IPS DF 4.7 (cell line): ENCODE results near the gene DENR.
"Not testable (repeated sequence)": the region's sequence is repeated elsewhere in the genome, so short reads cannot be mapped to it uniquely, and the experiment has no call there.

Experiments used
- DNase-seq: peaks from one replicate; pipeline ENCODE4 v3.0.0-alpha.2; 2013; ENCODE audit warnings: low spot score; ENCODE audit errors: extremely low read depth

The DENR gene

DNA sequence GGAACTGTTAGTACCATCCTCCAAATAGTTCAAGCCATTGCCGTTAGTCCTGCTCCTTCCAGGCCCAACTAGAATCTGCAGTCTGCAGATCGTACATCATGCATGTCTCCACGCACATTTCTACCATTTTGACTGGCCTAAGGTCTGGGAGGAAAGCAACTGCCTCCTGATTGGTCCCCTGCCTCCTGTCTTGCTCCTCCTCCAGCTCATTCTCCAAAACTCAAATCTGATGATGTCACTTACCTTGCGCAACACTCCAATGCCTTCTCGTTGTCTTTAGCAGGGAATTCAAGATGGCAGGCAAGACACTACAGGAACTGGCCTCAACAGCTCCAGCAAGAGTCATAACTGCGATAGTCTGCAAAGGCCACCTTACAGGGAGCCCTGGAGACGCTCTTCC, 12.3 kb upstream of the DENR start:
- DNase-seq, result no peak

DNA sequence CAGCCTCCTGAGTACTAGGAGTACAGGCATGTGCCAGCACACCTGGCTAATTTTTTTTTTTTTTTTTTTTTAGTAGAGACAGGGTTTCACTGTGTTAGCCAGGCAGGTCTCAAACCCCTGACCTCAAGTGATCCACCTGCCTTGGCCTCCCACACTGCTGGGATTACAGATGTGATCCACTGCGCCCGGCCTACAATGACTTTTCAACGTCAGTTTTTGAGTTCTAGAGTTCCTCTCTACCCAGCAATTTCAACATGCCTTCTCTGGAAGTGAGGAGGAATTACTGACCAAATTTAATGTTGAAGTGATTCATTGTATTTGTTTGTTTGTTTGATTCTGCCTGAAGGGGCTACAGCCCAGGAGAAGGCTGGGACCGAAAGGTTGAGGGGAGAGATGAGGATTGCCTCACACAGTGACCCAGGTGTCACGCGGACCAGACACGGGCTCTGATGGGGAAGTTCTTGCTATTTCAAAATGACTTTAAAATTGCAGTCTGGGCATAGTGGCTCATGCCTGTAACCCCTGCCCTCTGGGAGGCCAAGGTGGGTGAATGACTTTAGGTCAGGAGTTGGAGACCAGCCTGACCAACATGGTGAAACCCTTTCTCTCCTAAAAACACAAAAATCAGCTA, 8.6 kb upstream of the DENR start:
- no peak for DNase-seq

DNA sequence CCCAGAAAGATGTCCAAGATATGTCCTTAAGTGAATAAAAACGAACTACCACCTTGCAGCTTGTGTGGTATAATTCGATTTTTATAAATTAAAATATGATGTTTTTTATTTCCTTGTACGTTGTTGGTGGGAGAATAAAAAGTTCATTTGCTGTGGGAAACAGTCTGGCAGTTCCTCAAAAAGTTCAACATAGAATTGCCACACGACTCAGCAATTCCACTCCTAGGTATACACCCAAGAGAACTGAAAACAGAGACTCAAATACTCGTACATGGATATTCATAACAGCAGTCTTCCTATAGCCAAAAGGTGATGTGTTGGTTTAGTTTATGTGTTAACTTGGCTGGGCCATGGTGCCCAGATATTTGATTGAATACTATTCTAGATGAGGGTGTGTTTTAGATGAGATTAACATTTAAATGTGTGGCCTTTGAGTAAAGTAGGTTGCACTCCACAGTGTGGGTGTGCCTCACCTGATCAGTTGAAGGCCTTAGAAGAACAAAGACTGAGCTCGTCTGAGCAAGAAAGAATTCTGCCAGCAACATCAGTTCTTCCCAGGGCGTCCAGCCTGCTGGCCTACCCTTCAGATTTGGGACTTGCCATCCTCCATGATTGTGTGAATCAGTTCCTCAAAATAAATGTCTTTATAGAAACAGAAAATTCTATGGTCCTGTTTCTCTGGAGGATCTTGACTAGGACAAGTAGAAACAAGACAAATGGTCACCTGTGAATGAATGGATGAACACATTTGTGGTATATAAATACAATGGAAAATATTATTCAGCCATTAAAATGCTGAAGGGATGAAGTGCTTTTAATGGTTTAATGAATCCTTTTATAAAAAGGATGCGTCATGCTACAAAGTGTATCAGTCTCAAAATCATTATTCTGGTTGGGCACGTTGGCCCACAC, 5.1 kb upstream of the DENR start:
- no peak for DNase-seq

- DNase-seq, result no peak
Observed at GRCh38 chr12:122749569-122750332, 2.9 kb upstream of the DENR start.

GRCh38 chr12:122750781-122751515, 1.7 kb upstream of the DENR start:
- DNase-seq, result not testable (repeated sequence)

GRCh38 chr12:122753319-122753650, 661 bp downstream of the DENR start:
- DNase-seq, result no peak

GRCh38 chr12:122754790-122755189, 2.2 kb downstream of the DENR start:
- DNase-seq, result no peak

DNA sequence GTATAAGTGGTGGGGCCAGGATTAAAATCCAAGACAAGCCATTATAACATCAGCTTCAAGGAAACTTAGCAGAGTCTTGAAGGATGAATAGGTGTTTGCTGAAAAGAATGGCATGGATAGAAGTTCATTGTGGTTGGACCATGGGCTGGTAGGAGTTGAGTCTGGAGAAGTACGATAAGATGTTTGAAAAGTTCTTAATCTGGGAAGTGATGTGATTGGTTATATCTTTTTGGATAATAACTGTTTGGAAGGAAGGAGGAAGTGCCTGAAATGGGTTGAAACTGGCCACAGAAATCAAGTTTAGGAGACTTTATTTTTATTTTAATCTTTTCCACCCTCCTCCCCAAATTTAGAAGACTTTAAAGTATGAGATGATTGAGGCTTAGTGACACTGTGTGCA, 4.9 kb downstream of the DENR start:
- DNase-seq, result no peak

DNA sequence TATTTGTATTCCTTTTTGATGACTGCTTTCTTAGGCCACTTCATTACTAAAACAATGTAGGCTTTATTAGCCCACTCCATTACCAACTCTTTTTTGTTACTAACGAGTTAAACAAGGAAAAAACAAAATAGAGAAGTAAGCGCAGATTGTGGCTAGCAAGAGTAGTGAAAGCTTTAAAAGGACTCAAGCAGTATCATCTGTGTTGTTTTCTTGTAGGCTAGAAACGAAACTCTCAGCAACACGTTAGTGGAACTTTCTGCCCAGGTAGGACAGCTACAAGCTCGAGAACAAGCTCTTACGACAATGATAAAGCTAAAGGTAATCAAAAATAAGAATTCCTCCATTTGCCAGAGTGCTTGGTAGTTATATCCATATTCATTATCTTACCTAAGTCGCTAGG, 32.9 kb downstream of the DENR start:
- DNase-seq, result no peak

DNA sequence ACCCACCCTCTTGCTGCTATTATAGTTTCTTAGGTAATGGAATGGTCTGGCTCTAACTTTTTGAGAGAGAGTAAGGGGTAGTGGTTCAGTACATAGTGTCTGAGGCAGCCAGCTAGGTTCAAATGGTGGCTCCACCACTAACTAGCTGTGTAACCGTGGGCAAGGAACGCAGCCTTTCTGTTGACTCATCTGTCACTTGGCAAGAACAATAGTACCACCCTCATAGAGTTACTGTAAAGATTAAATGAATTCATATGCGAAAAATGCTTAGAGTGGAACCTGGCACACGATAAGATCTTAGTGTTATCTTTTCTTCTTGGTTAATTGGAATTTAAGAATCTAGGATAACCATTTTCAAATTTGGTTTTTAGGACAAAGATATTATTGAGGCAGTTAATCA, 35.8 kb downstream of the DENR start:
- DNase-seq, result no peak

DNA sequence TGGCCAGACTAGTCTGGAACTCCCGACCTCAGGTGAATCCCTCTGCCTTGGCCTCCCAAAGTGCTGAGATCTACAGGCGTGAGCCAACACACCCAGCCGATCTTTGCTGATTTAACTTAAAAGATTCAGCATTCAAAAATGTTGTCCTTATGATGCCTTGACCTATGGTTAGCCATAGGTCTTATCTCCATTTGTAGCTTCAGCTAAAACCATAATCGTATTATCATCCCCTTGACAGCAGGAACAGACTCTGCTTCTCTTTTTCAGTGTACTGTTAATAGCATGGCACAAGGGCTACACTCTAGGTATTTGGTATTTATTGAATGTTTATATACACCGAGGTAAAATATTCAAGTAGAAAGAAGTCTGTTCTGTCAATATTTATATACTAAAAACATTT, 37.0 kb downstream of the DENR start:
- DNase-seq, result no peak

- DNase-seq, result no peak
Observed at GRCh38 chr12:122790393-122791075, 37.9 kb downstream of the DENR start.

GRCh38 chr12:122793685-122794106, 41.1 kb downstream of the DENR start:
- no peak for DNase-seq

DNA sequence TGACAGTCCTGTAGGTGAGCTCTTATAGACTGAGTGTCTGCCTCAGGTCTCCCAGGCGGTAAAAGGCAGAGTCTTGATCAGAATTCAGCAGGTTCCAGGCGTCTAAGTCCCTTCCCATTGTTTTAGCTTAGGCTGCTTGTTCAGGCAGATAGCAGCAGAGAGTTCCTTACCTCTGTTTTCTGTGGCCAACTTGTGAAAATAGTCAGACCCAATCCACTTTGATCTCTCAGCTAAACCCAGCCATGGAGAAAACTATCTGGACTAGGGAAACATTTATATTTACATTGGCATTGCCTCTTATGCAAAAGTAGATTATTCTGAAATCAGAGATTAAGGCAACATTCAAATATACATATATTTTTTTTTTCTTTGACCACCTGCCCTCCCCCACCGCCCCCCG, 43.2 kb downstream of the DENR start:
- no peak for DNase-seq

- no peak for DNase-seq
Observed at GRCh38 chr12:122799641-122800243, 47.1 kb downstream of the DENR start.

DNA sequence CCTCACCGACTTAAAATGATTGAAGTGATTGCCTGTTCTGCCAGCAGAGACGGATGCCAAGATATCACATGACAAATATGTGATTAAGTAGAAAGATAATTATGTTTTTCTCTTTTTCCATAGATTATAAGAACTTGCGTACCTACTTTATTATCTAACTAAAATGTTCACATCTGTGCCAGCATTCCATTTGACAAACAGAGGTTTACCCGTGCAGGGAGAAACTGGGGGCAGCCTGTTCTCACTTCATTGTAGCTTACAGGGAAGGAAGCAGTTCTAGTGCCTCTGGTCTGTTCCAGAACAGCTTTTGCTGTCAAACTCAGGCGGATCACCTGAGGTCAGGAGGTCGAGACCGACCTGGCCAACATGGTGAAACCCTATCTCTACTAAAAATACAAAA, 51.3 kb downstream of the DENR start:
- DNase-seq, result no peak

DNA sequence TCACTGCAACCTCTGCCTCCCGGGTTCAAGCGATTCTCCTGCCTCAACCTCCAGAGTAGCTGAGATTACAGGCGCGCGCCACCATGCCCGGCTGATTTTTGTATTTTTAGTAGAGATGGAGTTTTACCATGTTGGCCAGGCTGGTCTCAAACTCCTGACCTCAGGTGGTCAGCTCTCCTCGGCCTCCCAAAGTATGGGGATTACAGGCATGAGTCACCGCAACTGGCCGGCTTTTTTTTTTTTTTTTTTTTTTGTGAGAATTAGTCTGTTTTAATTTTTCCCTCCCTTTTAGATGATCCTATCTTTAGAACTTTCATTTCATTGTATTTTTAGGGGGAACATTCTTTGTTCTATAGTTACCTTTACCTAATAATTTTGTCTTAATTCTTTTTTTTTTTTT, 52.3 kb downstream of the DENR start:
- DNase-seq, result not testable (repeated sequence)

DNA sequence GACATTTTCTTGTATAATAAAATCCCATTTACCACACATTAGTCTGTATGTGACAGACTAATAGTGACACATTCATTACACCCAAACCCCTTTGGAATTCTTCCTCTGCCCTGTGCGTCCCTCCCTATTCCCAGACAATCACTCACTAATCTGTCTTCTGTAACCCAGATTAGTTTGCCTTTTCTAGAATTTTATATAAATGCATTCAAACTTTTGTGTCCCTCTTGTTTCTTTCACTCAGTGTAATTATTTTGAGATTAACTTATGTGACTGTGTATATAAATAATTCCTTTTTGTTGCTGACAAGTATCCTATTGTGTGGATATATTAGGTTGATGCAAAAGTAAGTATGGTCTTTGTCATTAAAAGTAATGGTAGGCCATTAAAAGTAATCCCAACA, 55.0 kb downstream of the DENR start:
- DNase-seq, result no peak

DNA sequence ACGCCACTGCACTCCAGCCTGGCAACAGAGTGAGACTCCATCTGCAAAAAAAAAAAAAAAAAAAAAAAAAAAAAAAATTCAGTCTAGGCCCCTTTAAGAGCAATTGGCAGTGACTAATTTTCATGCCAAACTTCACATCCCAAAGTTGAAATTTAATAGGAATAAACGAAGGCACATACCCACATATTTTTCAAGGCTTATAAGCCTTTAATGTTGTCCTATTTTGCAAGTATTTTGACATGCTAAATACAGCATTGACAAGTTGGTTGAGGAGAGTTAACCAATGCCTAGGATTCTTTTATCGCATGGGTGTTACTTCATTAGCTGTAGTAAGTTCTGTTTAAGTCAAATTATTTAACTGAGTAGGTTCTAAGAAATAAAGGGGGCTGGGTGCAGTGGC, 59.2 kb downstream of the DENR start:
- no peak for DNase-seq

DNA sequence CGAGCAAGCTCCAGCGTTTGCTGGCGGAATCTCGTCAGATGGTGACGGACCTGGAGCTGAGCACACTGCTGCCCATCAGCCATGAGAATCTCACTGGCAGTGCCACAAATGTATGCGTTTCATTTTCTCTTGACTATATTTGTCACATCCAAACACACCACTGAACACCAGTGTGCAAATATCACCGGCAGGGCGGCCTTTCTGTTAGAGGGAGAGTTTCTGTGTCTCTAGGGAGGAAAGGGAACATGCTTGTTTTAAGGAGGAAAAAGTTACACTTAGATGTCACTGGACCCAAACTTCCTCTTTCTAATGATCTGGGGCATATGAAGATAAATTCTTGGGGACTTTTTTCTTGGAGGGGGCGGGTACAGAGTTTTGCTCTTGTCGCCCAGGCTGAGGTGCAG, 60.7 kb downstream of the DENR start:
- no peak for DNase-seq
